ENCODE data around the gene TRAF4. TPM values are rescaled to one million over a fixed set of nuclear protein-coding genes. Genes with fewer than 3 reads are reported as not detected.

TRAF4 gene
- total and polyA plus RNA-seq, 12 donors = 1.3 to 6.4 (median 3.8) TPM

- Histone ChIP-seq H3K27ac (no peak overlapping the region), H3K9me3 (no peaks in the 10 kb centered on the region), H3K4me3 (no peak overlapping the region), H3K4me1 (peaks cover 0 to 14% (median 10%) of the 10 kb centered on the region in 9 donors), H3K36me3 (peaks cover 0 to 34% (median 17%) of the 10 kb centered on the region in 9 donors), H3K27me3 (no peaks in the 10 kb centered on the region)
- TF ChIP-seq, protein P1, sequence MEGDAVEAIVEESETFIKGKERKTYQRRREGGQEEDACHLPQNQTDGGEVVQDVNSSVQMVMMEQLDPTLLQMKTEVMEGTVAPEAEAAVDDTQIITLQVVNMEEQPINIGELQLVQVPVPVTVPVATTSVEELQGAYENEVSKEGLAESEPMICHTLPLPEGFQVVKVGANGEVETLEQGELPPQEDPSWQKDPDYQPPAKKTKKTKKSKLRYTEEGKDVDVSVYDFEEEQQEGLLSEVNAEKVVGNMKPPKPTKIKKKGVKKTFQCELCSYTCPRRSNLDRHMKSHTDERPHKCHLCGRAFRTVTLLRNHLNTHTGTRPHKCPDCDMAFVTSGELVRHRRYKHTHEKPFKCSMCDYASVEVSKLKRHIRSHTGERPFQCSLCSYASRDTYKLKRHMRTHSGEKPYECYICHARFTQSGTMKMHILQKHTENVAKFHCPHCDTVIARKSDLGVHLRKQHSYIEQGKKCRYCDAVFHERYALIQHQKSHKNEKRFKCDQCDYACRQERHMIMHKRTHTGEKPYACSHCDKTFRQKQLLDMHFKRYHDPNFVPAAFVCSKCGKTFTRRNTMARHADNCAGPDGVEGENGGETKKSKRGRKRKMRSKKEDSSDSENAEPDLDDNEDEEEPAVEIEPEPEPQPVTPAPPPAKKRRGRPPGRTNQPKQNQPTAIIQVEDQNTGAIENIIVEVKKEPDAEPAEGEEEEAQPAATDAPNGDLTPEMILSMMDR (IDR thresholded peaks at IDR 0.05) = no peak
- ATAC-seq (no peak), DNase-seq (no peak)
- intact Hi-C loops (cut with DNase I) = loop anchor here in 3 of 10 donors (5.0 kb wide), 2 partner anchors 39 to 44 kb away; partner anchors contain the start of genes SDF2 (in 2 of the 3) and SUPT6H (in 2 of the 3)
- WGBS, 2 donors = 63 to 66% methylated on average over 6 of the region's 7 CpGs
These were observed 37.1 kb upstream of the TRAF4 start for GRCh38 chr17:28706471-28707338.

GRCh38 chr17:28707339-28707720, 36.5 kb upstream of the TRAF4 start:
- Histone ChIP-seq H3K27me3 (no peaks in the 10 kb centered on the region), H3K36me3 (peaks cover 0 to 28% (median 11%) of the 10 kb centered on the region in 9 donors), H3K9me3 (no peaks in the 10 kb centered on the region), H3K27ac (no peak overlapping the region), H3K4me1 (peaks cover 0 to 21% (median 16%) of the 10 kb centered on the region in 9 donors), H3K4me3 (no peak overlapping the region)
- TF ChIP-seq, protein P1 (IDR thresholded peaks at IDR 0.05) = no peak
- DNase-seq = no peak
- intact Hi-C loops (cut with DNase I) = loop anchor here in 3 of 10 donors (5.0 kb wide), 2 partner anchors 40 to 45 kb away; partner anchors contain the start of genes SDF2 (in 2 of the 3) and SUPT6H (in 2 of the 3)
- ATAC-seq = no peak
- 75 to 85% methylated on average over 2 of the region's 2 CpGs for WGBS, 2 donors

DNA sequence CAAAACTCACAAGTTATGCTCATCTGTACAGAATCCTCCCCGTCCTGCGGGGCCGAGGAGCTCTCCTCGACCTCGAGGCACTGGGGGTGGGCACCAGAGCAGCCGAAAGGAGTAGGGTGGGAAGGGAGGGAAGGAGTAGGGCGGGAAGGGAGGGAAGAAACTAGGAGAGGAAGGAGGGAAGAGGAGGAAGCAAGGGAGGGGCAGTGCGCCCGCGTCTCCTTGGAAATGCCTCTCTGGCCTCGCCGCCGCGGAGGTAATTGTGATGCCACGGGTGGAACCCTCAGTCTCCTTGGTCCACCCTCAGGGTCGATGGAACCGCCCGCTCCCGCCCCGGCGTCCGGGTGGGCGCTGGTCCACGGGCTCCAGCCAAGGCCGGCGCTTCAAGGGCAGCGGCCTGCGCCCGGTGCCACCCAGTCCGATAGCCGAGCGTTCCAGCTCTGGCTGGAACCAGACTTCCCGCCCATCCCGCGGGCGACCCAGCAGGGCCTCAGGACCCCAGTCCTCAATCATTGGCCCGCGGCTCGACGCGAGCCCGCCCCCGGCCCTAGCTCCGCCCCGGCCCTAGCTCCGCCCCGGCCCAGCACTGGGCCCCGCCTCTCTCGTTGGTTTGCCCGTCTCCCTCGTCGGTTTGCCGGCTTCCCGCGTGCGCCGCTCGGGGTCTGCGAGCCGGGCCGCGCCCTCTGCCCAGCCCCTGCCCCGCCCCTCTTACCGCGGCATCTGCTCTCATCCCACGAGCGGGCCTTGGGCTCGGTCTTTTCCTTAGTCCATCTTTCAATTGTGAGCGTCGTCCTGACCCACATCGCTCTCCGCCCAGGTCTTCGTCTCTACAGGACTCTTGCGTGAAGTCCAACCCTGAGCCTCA, 32.7 kb upstream of the TRAF4 start:
- H3K27me3 ChIP-seq = no peaks in the 10 kb centered on the region
- TF ChIP-seq, protein P1 (IDR thresholded peaks at IDR 0.05) = no peak
- intact Hi-C loops (cut with DNase I) = loop anchor here in 1 of 10 donors (1.0 kb wide), 1 partner anchor 49 kb away; the partner anchor contains the start of gene SUPT6H
- H3K27ac ChIP-seq = peak overlapping the region; percentile 68 to 95 (median 90)
- ATAC-seq (peak; percentile 93 to 96 (median 94)), DNase-seq (peak; percentile 86 to 92)
- peak overlapping the region; percentile 45 to 88 (median 66) for H3K4me3 ChIP-seq
- peaks cover 0 to 24% (median 0%) of the 10 kb centered on the region in 9 donors for H3K36me3 ChIP-seq
- peaks cover 0 to 28% (median 18%) of the 10 kb centered on the region in 9 donors for H3K4me1 ChIP-seq
- no peaks in the 10 kb centered on the region for H3K9me3 ChIP-seq
- 1% methylated on average over 74 of the region's 74 CpGs for WGBS, 2 donors

GRCh38 chr17:28711723-28712031, 32.1 kb upstream of the TRAF4 start, which contains the start of gene PROCA1:
Gene PROCA1 (minus strand): TSS chr17:28711888. CDS start chr17:28711660, 228 bp downstream.
- WGBS, 2 donors = 0 to 2% methylated on average over 20 of the region's 20 CpGs
- H3K36me3 ChIP-seq = peaks cover 0 to 24% (median 0%) of the 10 kb centered on the region in 9 donors
- DNase-seq (no peak), ATAC-seq (peak in 7 of 8 donors; percentile 27 to 46 (median 36))
- peaks cover 0 to 3% (median 0%) of the 10 kb centered on the region in 7 donors for H3K27me3 ChIP-seq
- H3K4me1 ChIP-seq = peaks cover 0 to 34% (median 22%) of the 10 kb centered on the region in 9 donors
- intact Hi-C loops (cut with DNase I) = no loop called here
- H3K27ac ChIP-seq = peak within 1 kb of the TSS; percentile 68 to 95 (median 90)
- TF ChIP-seq, protein P1 (IDR thresholded peaks at IDR 0.05) = no peak
- H3K4me3 ChIP-seq = peak within 1 kb of the TSS; percentile 45 to 88 (median 66)
- no peaks in the 10 kb centered on the region for H3K9me3 ChIP-seq

All from heart right ventricle (tissue), 16 donors.